ENCODE data around the gene RSU1.
A peak's percentile ranks its signal among the peaks of the same experiment; 100 is the strongest.
"Not testable (repeated sequence)": the region's sequence is repeated elsewhere in the genome, so short reads cannot be mapped to it uniquely, and the experiment has no call there.

Gene RSU1

GRCh38 chr10:16777473-16778370 is 39.5 kb downstream of the RSU1 start:
- DNase-seq = peak; percentile 43

GRCh38 chr10:16776896-16777295 is 40.3 kb downstream of the RSU1 start:
- DNase-seq = no peak

- DNase-seq = no peak
These were observed 43.9 kb downstream of the RSU1 start for GRCh38 chr10:16773334-16773733.

GRCh38 chr10:16770670-16771069 is 46.6 kb downstream of the RSU1 start:
- DNase-seq = no peak

GRCh38 chr10:16770141-16770540 is 47.1 kb downstream of the RSU1 start:
- no peak for DNase-seq

- no peak for DNase-seq
These were observed 47.9 kb downstream of the RSU1 start for GRCh38 chr10:16769331-16769730.

- DNase-seq = no peak
These were observed 48.5 kb downstream of the RSU1 start for GRCh38 chr10:16768702-16769101.

GRCh38 chr10:16765509-16766375 is 51.5 kb downstream of the RSU1 start:
- DNase-seq = no peak

- no peak for DNase-seq
These were observed 55.9 kb downstream of the RSU1 start for GRCh38 chr10:16761300-16761699.

- DNase-seq = peak; percentile 83
These were observed 60.5 kb downstream of the RSU1 start for GRCh38 chr10:16756561-16757221.

GRCh38 chr10:16754765-16755164 is 62.5 kb downstream of the RSU1 start:
- DNase-seq = no peak

- DNase-seq = not testable (repeated sequence)
These were observed 64.4 kb downstream of the RSU1 start for GRCh38 chr10:16752849-16753248.

- no peak for DNase-seq
These were observed 65.1 kb downstream of the RSU1 start for GRCh38 chr10:16752099-16752498.

GRCh38 chr10:16751244-16751643 is 66.0 kb downstream of the RSU1 start:
- no peak for DNase-seq

GRCh38 chr10:16750461-16750860 is 66.8 kb downstream of the RSU1 start:
- no peak for DNase-seq

GRCh38 chr10:16748749-16749148 is 68.5 kb downstream of the RSU1 start:
- no peak for DNase-seq

- no peak for DNase-seq
These were observed 70.4 kb downstream of the RSU1 start for GRCh38 chr10:16746856-16747255.

GRCh38 chr10:16745061-16745460 is 72.2 kb downstream of the RSU1 start:
- no peak for DNase-seq

GRCh38 chr10:16742165-16742960 is 74.9 kb downstream of the RSU1 start:
- DNase-seq = no peak

- no peak for DNase-seq
These were observed 75.7 kb downstream of the RSU1 start for GRCh38 chr10:16741540-16741939.

GRCh38 chr10:16737420-16737819 is 79.8 kb downstream of the RSU1 start:
- DNase-seq = no peak

- DNase-seq = no peak
These were observed 81.6 kb downstream of the RSU1 start for GRCh38 chr10:16735671-16736070.

Measured in fibroblast of upper back skin (primary cell).